Liver (tissue), 9 donors: Measurements from ENCODE around the gene TMPRSS9. TPM values are rescaled to one million over a fixed set of nuclear protein-coding genes. Genes with fewer than 3 reads are reported as not detected.

Source experiments
- DNase-seq: peaks from one replicate; pipeline ENCODE4 v3.0.0-alpha.2; 2017; ENCODE audit warnings: low spot score
- H3K27ac ChIP-seq, 2 donors: one replicate each; pipeline ENCODE4 v1.7.0; 2013; ENCODE audit warnings: inconsistent platforms in 2 of 2, low read length in 2 of 2, control low read depth in 1 of 2, low read depth in 1 of 2, mild to moderate bottlenecking in 1 of 2
- H3K27me3 ChIP-seq, 4 donors: one replicate each; pipeline versions ENCODE4 v1.6.1 to v1.7.0; 2013; ENCODE audit warnings: low read length in 3 of 4, inconsistent platforms in 1 of 4, mild to moderate bottlenecking in 1 of 4, moderate library complexity in 1 of 4; ENCODE audit not compliant: control insufficient read depth in 4 of 4, insufficient read depth in 4 of 4
- H3K36me3 ChIP-seq, 4 donors: one replicate each; pipeline versions ENCODE4 v1.6.1 to v1.7.0; 2013; ENCODE audit warnings: low read length in 3 of 4, mild to moderate bottlenecking in 3 of 4, low read depth in 1 of 4, moderate library complexity in 1 of 4; ENCODE audit not compliant: control insufficient read depth in 4 of 4, insufficient read depth in 3 of 4
- H3K4me1 ChIP-seq, 4 donors: one replicate each; pipeline versions ENCODE4 v1.6.1 to v1.7.0; 2013; ENCODE audit warnings: low read length in 3 of 4, mild to moderate bottlenecking in 3 of 4, moderate library complexity in 1 of 4; ENCODE audit not compliant: control insufficient read depth in 4 of 4, insufficient read depth in 4 of 4
- H3K4me3 ChIP-seq, 3 donors: one replicate each; pipeline versions ENCODE4 v1.6.1 to v1.7.0; 2013; ENCODE audit warnings: low read length in 3 of 3, control low read depth in 1 of 3, low read depth in 1 of 3, mild to moderate bottlenecking in 1 of 3
- H3K9ac ChIP-seq, 2 donors: one replicate each; pipeline ENCODE4 v1.7.0; 2013; ENCODE audit warnings: low read length in 2 of 2, mild to moderate bottlenecking in 2 of 2, moderate library complexity in 2 of 2, control low read depth in 1 of 2, low read depth in 1 of 2
- H3K9me3 ChIP-seq, 4 donors: one replicate each; pipeline versions ENCODE4 v1.6.1 to v1.7.0; 2013; ENCODE audit warnings: low read length in 3 of 4; ENCODE audit not compliant: control insufficient read depth in 4 of 4
- ATF3 ChIP-seq: IDR thresholded peaks from 2 replicates; pipeline ENCODE4 v1.6.1; 2016; ENCODE audit warnings: antibody characterized with exemption
- EGR1 ChIP-seq, 2 donors: IDR thresholded peaks; 2 replicates each; pipeline ENCODE4 v1.6.1; 2016 to 2018; ENCODE audit warnings: antibody characterized with exemption in 2 of 2, low read depth in 2 of 2
- FOXA1 ChIP-seq: IDR thresholded peaks from 2 replicates; pipeline ENCODE4 v1.6.1; 2016; ENCODE audit warnings: antibody characterized with exemption
- FOXA2 ChIP-seq: IDR thresholded peaks from 2 replicates; pipeline ENCODE4 v1.6.1; 2016; ENCODE audit warnings: antibody characterized with exemption
- GABPA ChIP-seq, 2 donors: IDR thresholded peaks in 1 of 2; conservative IDR thresholded peaks in 1 of 2; 2 replicates each; pipeline ENCODE4 v1.6.1; 2016; ENCODE audit warnings: antibody characterized with exemption in 2 of 2, mild to moderate bottlenecking in 1 of 2, moderate library complexity in 1 of 2
- HNF4A ChIP-seq, 2 donors: conservative IDR thresholded peaks; 2 replicates each; pipeline ENCODE4 v1.6.1; 2016; ENCODE audit warnings: antibody characterized with exemption in 2 of 2, mild to moderate bottlenecking in 2 of 2
- HNF4G ChIP-seq: IDR thresholded peaks from 2 replicates; pipeline ENCODE4 v1.6.1; 2016; ENCODE audit warnings: antibody characterized with exemption
- JUND ChIP-seq, 2 donors: IDR thresholded peaks; 2 replicates each; pipeline ENCODE4 v1.6.1; 2016; ENCODE audit warnings: antibody characterized with exemption in 2 of 2
- MAX ChIP-seq: IDR thresholded peaks from 2 replicates; pipeline ENCODE4 v1.6.1; 2016; ENCODE audit warnings: antibody characterized with exemption
- NR2F2 ChIP-seq: IDR thresholded peaks from 2 replicates; pipeline ENCODE4 v1.6.1; 2016; ENCODE audit warnings: antibody characterized with exemption
- RAD21 ChIP-seq, 2 donors: IDR thresholded peaks; 2 replicates each; pipeline ENCODE4 v1.6.1; 2016; ENCODE audit warnings: antibody characterized with exemption in 2 of 2, mild to moderate bottlenecking in 2 of 2
- REST ChIP-seq: IDR thresholded peaks from 2 replicates; pipeline ENCODE4 v1.6.1; 2016; ENCODE audit warnings: antibody characterized with exemption, mild to moderate bottlenecking
- RXRA ChIP-seq, 2 donors: IDR thresholded peaks; 2 replicates each; pipeline ENCODE4 v1.6.1; 2017 to 2018; ENCODE audit warnings: antibody characterized with exemption in 2 of 2, mild to moderate bottlenecking in 1 of 2
- SP1 ChIP-seq: IDR thresholded peaks from 2 replicates; pipeline ENCODE4 v1.6.1; 2018; ENCODE audit warnings: antibody characterized with exemption, mild to moderate bottlenecking
- TAF1 ChIP-seq: conservative IDR thresholded peaks from 2 replicates; pipeline ENCODE4 v1.6.1; 2016; ENCODE audit warnings: antibody characterized with exemption, mild to moderate bottlenecking
- YY1 ChIP-seq: IDR thresholded peaks from 2 replicates; pipeline ENCODE4 v1.6.1; 2016; ENCODE audit warnings: antibody characterized with exemption, mild to moderate bottlenecking
- ZBTB33 ChIP-seq: IDR thresholded peaks from 2 replicates; pipeline ENCODE4 v1.6.1; 2016; ENCODE audit warnings: antibody characterized with exemption
- WGBS: extraction: QIAGEN DNeasy Blood & Tissue Kit; methylation state at CpG from one replicate; pipeline ENCODE4 v1.1.7; 2013; 5-methylcytosine and 5-hydroxymethylcytosine counted together
- polyA plus RNA-seq, 2 donors: library from polyadenylated mRNA; stranded (reverse) in 1 of 2; unstranded in 1 of 2; fragments of 200-250 nt in 1 of 2; fragments of >200 nt in 1 of 2; fragmentation: Nextera tagmentation in 1 of 2; extraction: Ambion mirVana in 1 of 2; gene quantifications; one replicate each; pipeline versions ENCODE4 v1.2.1 to v1.2.3, GENCODE V29; 2013 to 2015
- total RNA-seq, 2 donors: library from RNA; depleted of rRNA; stranded (reverse); fragments of >200 nt; gene quantifications; one replicate each; pipeline ENCODE4 v1.2.3, GENCODE V29; 2014
- donor health status: healthy.
- donor health status: healthy.
- donor health status: healthy.
- donor health status: healthy.
- donor health status: healthy.

Gene TMPRSS9
- total and polyA plus RNA-seq, 4 donors, result 0.39 to 24.8 (median 1.5) TPM

- Histone ChIP-seq H3K9me3 (no peaks in the 10 kb centered on the region), H3K27me3 (no peaks in the 10 kb centered on the region), H3K36me3 (peaks cover 0 to 8% (median under 1%) of the 10 kb centered on the region in 4 donors), H3K27ac (no peak overlapping the region), H3K4me3 (no peak overlapping the region), H3K9ac (no peak overlapping the region), H3K4me1 (peaks cover 14 to 22% (median 16%) of the 10 kb centered on the region in 4 donors)
- DNase-seq, result no peak
- TF ChIP-seq RXRA (IDR thresholded peaks at IDR 0.05) (no peak), FOXA1 (no peak), FOXA2 (no peak), RAD21 (IDR thresholded peaks at IDR 0.05) (no peak), ZBTB33 (no peak)
- 97% methylated on average over 27 of the region's 27 CpGs for WGBS
Measured at GRCh38 chr19:2334426-2334825, 25.6 kb upstream of the TMPRSS9 start.

GRCh38 chr19:2334986-2335846 is 24.8 kb upstream of the TMPRSS9 start:
- no peak overlapping the region for H3K27ac ChIP-seq
- no peak for TF ChIP-seq JUND (IDR thresholded peaks at IDR 0.05)
- TF ChIP-seq FOXA1, result no peak
- no peak for TF ChIP-seq TAF1
- no peak for TF ChIP-seq NR2F2
- no peak for TF ChIP-seq GABPA (IDR thresholded peaks at IDR 0.05 in 1 of 2, conservative IDR thresholded peaks at IDR 0.05 in 1 of 2)
- TF ChIP-seq MAX, result no peak
- TF ChIP-seq SP1, result no peak
- no peak for TF ChIP-seq EGR1 (IDR thresholded peaks at IDR 0.05; ENCODE audit: low read depth in 2 of 2)
- TF ChIP-seq ATF3, result no peak
- no peak for TF ChIP-seq RAD21 (IDR thresholded peaks at IDR 0.05)
- no peak for TF ChIP-seq FOXA2
- TF ChIP-seq HNF4G, result no peak
- no peak for TF ChIP-seq RXRA (IDR thresholded peaks at IDR 0.05)
- TF ChIP-seq HNF4A (conservative IDR thresholded peaks at IDR 0.05), result no peak
- TF ChIP-seq YY1, result no peak
- no peak for TF ChIP-seq REST
- WGBS, result 97% methylated on average over 26 of the region's 26 CpGs
- H3K36me3 ChIP-seq, result peaks cover 0 to 10% (median under 1%) of the 10 kb centered on the region in 4 donors
- no peak for DNase-seq
- no peak overlapping the region for H3K4me3 ChIP-seq
- no peak overlapping the region for H3K9ac ChIP-seq
- peaks cover 7 to 16% (median 10%) of the 10 kb centered on the region in 4 donors for H3K4me1 ChIP-seq
- H3K27me3 ChIP-seq, result no peaks in the 10 kb centered on the region
- no peaks in the 10 kb centered on the region for H3K9me3 ChIP-seq
